GM18526 (cell line): ENCODE results near the gene RPUSD1.

ENCODE experiments used
- POLR2A ChIP-seq: IDR thresholded peaks from 3 replicates; pipeline ENCODE4 v1.6.1; 2011; ENCODE audit not compliant: insufficient read length; ENCODE audit errors: extremely low read depth

RPUSD1 gene

DNA sequence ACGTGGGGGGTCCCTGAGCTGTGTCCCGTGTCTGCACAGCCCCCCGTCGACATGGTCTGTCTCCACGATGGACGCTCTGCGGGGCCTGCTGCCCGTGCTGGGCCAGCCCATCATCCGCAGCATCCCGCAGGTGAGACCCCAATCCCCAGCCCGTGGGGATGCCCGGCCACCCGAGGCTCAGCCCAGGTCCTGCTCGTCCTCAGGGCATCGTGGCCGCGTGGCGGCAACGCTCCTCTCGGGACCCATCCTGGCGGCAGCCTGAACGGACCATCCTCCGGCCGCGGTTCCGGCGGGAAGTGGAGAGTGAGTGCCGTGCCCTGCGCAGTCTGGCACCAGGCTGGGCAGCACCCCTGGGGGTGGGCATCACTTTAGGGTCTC, 22.7 kb downstream of the RPUSD1 start:
- no peak for TF ChIP-seq POLR2A

DNA sequence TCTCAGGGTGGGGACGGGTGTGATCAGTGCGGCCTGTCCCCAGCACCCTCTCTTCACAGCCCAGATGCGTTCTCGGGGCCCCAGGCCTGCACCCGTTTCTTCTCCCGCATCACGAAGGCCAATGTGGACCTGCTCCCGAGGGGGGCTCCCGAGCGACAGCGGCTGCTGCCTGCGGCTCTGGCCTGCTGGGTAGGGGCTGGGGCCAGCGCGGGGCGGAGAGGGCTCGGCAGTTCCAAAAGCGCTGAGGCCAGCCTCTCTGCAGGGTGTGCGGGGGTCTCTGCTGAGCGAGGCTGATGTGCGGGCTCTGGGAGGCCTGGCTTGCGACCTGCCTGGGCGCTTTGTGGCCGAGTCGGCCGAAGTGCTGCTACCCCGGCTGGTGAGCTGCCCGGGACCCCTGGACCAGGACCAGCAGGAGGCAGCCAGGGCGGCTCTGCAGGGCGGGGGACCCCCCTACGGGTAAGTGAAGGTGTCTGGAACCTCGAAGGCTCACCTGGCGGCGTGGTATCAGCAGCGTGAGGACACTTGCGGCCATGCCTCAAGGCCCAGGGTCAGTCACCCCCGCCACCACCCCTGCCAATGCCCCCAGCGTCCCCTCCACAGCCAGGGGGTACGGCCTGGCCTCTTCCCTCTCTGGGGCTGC, 23.2 kb downstream of the RPUSD1 start:
- no peak for TF ChIP-seq POLR2A

DNA sequence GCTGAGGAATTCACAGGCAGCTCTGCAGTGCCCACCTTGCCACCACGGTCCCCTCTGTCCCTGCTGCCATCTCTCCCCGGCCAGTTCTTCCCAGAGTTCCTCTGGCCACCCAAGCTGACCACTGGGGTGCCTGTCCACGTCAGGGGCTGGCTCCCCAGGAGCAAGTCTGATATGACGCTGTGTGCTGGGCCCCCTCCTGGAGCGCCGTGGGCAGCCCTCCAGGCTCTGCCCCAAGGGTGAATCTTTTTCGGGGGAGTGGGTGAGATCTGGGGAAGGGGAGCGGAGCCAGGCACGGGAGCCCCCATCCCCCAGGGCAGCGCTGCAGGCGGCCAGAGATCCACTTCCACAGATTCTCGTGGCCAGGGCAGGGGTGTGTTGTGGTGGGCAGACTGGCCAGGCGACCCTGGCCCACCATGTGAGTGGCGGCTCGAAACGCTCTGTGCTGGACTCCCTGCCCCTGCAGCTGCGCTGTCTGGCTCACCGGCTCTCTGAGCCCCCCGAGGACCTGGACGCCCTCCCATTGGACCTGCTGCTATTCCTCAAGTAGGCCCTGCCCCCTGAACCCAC, 23.9 kb downstream of the RPUSD1 start:
- no peak for TF ChIP-seq POLR2A

DNA sequence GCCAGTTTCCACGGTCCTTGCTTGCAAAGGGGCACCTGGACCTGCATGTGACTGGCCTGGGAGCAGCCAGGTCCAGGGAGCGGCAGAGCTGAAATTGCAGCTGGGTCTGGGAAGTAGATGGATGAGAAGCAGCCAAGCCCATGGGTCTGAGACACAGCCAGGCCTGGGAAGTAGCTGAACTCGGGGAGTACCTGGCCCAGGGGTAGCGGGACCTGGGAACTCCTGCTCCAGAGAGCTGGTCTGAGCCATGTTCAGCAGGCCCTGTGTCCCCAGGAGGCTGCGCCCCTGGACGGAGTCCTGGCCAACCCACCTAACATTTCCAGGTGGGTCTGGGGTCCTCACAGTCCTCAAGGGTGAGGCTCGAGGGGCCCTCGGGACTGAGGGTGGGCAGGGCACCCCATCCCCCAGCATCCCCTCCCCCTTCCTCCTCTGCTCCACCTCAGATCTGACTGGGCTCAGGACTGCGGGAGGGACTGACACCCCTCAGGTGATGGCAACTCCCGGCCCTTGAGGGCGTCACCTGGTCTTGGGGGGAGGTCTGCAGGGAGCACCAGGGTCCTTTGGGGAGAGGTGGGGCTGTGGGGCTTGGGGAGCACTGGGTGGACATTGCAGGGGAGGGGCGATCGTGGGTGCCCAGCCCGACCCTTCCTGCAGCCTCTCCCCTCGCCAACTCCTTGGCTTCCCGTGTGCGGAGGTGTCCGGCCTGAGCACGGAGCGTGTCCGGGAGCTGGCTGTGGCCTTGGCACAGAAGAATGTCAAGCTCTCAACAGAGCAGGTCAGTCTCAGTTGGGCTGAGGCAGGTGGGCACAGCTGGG, 24.6 kb downstream of the RPUSD1 start:
- no peak for TF ChIP-seq POLR2A

DNA sequence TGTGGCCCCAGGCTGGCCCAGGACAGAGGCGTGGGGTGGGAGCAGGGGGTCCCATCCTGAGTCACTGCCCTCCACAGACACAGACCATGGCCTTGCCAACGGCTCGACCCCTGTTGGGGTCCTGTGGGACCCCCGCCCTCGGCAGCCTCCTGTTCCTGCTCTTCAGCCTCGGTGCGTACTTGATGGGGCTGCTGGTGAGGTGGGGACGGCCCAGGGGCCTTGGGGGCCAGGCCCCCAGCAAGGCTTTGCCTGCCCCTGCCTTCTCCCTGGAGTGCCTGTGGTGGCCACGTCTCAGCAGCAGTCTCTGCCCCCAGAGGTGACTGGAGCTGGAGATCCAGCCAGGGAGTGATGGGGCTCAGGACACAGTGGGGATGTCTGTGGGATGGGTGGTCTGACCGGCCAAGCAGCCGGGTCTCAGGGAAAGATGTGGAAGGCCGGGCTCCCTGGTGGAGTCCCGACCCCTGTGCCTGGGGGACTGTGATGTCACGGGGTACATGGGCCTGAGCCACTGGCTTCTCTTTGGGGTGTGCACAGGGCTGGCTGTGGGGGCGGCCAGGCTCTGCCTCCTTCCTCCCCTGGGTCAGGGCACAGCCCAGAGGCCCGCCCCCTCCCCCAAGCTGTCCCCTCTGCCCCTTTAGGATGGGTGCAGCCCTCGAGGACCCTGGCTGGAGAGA, 25.4 kb downstream of the RPUSD1 start:
- TF ChIP-seq POLR2A: no peak

DNA sequence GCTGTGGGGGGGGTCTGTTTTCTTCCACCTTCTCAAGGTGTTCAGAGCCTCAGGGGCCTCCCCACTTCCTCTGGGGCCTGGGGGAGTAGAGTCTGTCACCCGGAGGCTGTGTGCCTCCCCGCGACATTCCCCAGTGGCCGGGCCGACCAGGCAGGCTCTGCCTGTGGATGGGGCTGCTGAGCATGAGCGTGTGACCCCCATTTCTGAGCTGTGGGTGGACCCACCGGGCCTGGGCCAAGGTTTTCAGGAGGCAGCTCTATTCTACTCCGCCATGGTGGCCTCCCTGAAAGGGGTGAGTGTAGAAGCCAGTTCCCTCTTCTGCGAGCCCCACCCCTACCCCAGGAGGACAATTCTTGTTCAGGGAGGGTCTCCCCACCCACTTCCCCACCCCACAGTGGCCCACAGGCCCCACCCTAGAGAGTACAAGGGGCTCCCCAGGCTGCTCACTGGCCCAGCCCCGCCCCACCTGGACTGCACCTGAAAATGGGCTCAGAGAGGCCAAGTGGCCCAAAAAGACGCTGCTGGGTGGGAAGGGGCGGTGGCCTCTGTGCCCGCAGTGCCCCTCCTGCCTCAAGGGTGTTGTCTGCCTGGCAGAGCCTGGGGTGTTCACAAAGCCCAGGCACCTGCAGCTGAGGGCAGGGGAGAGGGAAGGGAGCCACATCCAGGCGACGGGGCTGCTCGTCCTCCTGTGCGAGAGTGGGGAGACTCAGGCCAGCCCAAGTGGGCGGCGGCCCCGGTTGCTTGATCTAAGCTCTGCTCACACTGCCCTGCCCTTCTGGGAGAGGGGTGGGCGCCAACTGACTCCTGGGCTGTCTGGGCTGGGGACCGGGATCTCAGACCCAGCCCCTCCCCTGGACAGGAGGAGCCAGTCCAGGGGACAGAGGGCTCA, 26.3 kb downstream of the RPUSD1 start:
- TF ChIP-seq POLR2A: no peak

DNA sequence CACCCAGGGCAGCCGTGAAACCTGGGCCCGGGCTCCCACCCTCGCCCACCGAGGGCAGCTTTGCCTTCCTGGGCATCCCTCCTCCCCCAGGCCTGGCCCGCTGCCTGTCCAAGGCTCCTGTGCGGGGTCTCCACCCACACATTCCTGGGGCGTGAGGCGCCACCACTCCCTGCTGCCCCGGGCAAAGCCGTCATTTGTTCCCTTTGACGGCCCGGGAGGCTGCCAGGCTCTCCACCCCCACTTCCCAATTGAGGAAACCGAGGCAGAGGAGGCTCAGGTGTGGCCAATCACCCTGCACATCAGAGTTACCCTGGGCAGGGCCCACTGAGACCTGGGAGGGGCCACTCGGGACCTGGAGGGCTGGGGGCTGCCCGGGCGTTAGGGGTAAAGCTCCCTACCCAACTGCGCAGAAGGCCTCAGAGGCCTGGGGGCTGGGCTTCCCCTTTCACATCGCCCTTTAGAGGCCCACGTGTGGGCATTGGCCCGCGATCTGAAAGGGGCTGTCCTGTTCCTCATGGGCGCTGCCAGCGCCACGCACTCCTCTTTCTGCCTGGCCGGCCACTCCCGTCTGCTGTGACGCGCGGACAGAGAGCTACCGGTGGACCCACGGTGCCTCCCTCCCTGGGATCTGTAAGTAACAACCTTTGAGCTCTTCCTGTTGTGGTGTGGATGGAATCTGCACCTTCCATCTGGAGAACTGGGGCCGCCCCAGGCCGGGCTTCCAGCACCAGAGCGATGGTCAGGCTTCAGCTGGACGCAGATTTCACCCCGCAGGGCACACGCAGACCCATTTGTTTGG, 27.4 kb downstream of the RPUSD1 start, which contains the start of gene MSLN:
Gene MSLN, plus strand, starts transcription at position 190 of the 799 bp plus-strand sequence. CDS start 1,947 bp downstream, outside the sequence.
- no peak for TF ChIP-seq POLR2A

DNA sequence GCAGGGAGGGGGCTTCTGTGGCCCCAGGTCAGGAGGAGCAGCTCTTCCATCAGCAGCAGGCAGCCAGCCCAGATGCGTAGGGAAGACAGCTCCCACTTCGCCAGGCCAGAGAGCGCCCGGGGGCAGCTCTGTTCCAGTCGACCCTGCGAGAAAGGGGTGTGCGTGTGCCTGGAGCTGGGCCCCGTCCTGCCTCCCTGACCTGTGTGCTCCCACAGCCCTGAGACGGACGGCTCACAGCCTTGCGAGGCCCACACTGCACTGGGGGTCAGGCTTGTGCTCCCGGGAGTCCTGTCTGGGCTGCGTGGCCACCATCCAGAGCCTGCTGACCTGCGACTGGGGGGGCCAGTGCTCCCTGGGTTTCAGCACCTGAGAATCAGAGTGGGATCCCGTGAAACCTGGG, 28.1 kb downstream of the RPUSD1 start:
- no peak for TF ChIP-seq POLR2A

DNA sequence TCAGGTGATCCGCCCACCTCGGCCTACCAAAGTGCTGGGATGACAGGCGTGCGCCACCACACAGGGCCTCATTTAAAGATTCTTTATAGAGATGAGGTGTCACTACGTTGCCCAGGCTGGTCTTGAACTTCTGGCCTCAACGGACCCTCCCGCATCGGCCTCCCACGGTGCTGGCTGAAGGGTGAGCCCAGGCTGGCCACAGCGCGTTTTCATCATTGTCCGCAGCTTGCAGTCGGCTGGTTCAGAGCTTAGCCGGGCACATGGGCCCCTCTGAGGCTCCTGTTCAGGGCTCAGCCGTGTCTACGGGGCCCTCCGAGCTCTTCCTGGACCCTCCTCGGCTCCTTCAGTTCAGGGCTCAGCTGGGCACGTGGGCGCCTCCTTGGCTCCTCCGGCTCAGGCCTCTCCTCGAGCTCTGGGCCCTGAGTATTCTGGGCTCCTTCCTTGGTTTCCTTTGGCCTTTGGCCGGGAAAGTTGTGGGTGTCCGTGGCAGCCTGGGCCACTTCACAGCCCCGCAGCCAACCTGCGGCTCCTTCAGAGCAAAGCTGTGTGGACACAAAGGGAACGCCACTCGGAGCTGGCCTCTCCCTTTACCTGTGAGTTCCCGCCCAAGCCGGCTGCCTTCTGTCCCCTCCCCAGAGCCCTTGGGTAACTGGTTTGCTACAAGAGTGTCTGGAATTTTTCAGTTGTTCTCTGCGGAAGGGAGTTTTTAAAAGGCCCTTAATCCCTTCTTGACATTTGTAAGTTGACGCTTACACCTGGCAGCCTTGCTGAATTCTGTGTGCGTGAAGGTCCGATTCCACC, 28.9 kb downstream of the RPUSD1 start:
- TF ChIP-seq POLR2A: no peak

DNA sequence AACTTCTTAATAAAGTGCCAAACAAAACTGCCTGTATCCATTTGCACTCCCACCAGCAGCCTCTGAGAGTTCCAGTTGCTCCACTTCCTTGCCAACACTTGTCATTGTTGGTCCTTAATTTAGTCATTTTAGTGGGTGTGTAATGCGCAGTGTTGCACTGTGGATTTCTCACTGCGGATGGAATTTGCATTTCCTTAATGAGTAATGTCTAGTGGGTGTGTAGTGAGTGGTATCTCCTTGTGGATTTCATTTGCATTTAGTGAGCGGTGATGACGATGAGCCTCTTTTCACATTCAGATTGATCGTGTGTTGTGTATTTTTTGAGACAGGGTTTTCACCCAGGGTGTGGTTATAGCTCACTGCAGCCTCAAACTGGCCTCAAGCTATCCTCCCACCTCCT, 31.8 kb downstream of the RPUSD1 start:
- no peak for TF ChIP-seq POLR2A

DNA sequence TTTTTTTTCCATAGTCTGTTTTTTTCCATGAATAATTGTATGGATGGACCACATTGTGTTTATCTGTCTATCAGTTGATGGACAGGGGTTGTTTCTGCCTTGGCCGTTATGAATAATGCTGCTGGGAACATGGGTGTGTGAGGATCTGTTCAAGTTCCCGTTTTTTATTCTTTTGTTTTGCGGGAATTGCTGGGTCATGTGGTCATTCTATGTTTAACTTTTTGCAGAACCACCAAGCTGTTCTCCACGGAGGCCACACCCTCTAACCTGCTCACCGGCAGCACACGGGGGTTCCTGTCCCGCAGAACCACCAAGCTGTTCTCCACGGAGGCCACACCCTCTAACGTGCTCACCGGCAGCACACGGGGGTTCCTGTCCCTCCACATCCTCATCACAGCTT, 33.5 kb downstream of the RPUSD1 start:
- TF ChIP-seq POLR2A: no peak

DNA sequence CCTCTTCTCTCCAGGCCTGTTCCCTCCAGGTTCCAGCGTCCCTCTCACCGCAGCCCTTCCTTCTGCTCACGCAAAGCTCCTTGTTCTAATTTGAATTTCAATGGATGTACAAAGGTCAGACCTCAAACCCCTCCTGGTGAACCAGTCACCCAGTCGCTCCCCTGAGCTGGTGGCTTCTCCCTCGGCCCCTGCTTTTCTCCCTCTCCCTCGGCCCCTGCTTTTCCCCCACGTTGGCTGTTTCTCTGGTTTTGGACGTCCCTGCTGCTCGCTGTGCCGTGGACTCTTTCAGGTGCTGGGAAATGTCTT, 36.2 kb downstream of the RPUSD1 start:
- no peak for TF ChIP-seq POLR2A
